Measurements from ENCODE around the gene VSTM4. TPM values are rescaled to one million over a fixed set of nuclear protein-coding genes. Genes with fewer than 3 reads are reported as not detected.

VSTM4 gene
- total RNA-seq, 1 experiment from 2014 or later: 0.72 TPM

- TF ChIP-seq ZNF281 (CRISPR knock-in tag; IDR thresholded peaks at IDR 0.05) (no peak), HMGXB4 (CRISPR knock-in tag; IDR thresholded peaks at IDR 0.05) (no peak), NR1H2 (CRISPR knock-in tag; IDR thresholded peaks at IDR 0.05) (no peak), SOX15 (CRISPR knock-in tag; IDR thresholded peaks at IDR 0.05) (no peak), USF2 (CRISPR knock-in tag; IDR thresholded peaks at IDR 0.05) (no peak), ZNF512 (CRISPR knock-in tag; IDR thresholded peaks at IDR 0.05; ENCODE audit: borderline replicate concordance) (no peak), CBFB (CRISPR knock-in tag; IDR thresholded peaks at IDR 0.05; ENCODE audit: low read depth) (no peak), NR3C1 (CRISPR knock-in tag; conservative IDR thresholded peaks at IDR 0.05; ENCODE audit: low read depth) (no peak)
Observed at GRCh38 chr10:49072166-49072885, 43.0 kb downstream of the VSTM4 start (continued).

GRCh38 chr10:49071160-49071761 lies 44.1 kb downstream of the VSTM4 start:
- no peak overlapping the region for H3K4me3 Mint-ChIP-seq
- ChIA-PET CTCF (interaction anchor here (1.6 kb wide), 1 partner anchor 93 kb away, joined by 5 read pairs; no protein-coding TSS in a partner anchor), POLR2A (no interaction called here)
- H3K27me3 Mint-ChIP-seq (ENCODE audit: low read depth): no peaks in the 10 kb centered on the region
- DNase-seq (ENCODE audit: low spot score) (no peak), ATAC-seq (no peak)
- no peaks in the 10 kb centered on the region for H3K9me3 Mint-ChIP-seq
- H3K27ac Mint-ChIP-seq: no peak overlapping the region
- no peaks in the 10 kb centered on the region for H3K36me3 Mint-ChIP-seq
- no peaks in the 10 kb centered on the region for H3K4me1 Mint-ChIP-seq
- TF ChIP-seq USF2 (CRISPR knock-in tag; IDR thresholded peaks at IDR 0.05) (no peak), TEAD1 (CRISPR knock-in tag; IDR thresholded peaks at IDR 0.05) (no peak), FOXJ3 (CRISPR knock-in tag; IDR thresholded peaks at IDR 0.05; ENCODE audit: borderline replicate concordance) (no peak), IRF2 (CRISPR knock-in tag; IDR thresholded peaks at IDR 0.05; ENCODE audit: borderline replicate concordance, low read depth) (no peak), ZNF281 (CRISPR knock-in tag; IDR thresholded peaks at IDR 0.05) (no peak), NFYB (CRISPR knock-in tag; conservative IDR thresholded peaks at IDR 0.05; ENCODE audit: low read depth) (no peak), JAZF1 (CRISPR knock-in tag; IDR thresholded peaks at IDR 0.05) (no peak), E2F5 (CRISPR knock-in tag; IDR thresholded peaks at IDR 0.05) (no peak), CDX4 (CRISPR knock-in tag; IDR thresholded peaks at IDR 0.05; ENCODE audit: borderline replicate concordance) (no peak), PRDM15 (CRISPR knock-in tag; IDR thresholded peaks at IDR 0.05) (no peak), FOXP1 (CRISPR knock-in tag; IDR thresholded peaks at IDR 0.05; ENCODE audit: borderline replicate concordance) (no peak)

All from WTC11 (cell line).